H1 (cell line): ENCODE measurements around the gene TEX51. TPM values are rescaled to one million over a fixed set of nuclear protein-coding genes. Genes with fewer than 3 reads are reported as not detected.

ENCODE experiments used
- CTCF ChIA-PET: fragments of 300-600 bp; sonication (Branson Sonifier 250); formaldehyde crosslinking; loops from one replicate; lab custom pipeline; 2021; ENCODE audit not compliant: partially characterized antibody; lab: Charles Lee
- POLR2A ChIA-PET: fragments of 300-600 bp; sonication (Branson Sonifier 250); formaldehyde crosslinking; loops from one replicate; lab custom pipeline; 2021; ENCODE audit warnings: inconsistent platforms; ENCODE audit not compliant: partially characterized antibody; lab: Charles Lee
- DNase-seq, 2 experiments: peaks; one replicate each; pipeline versions ENCODE4 v3.0.0 to v3.0.0-alpha.2; 2010 to 2022; ENCODE audit warnings: low spot score in 2 of 2, low read depth in 1 of 2, mixed read lengths in 1 of 2
- FAIRE-seq: peaks from 2 replicates; lab custom pipeline; 2011; peaks lifted over from hg19 to GRCh38; lab: Jason Lieb, UNC
- H2AFZ ChIP-seq: 2 replicates; pipeline ENCODE4 v1.8.1; 2012; ENCODE audit warnings: low read length, inconsistent platforms
- H2AK5ac ChIP-seq: 2 replicates; pipeline ENCODE4 v1.6.1; 2013; ENCODE audit warnings: low read depth, low read length
- H2BK120ac ChIP-seq: replicated peaks from 2 replicates; pipeline ENCODE3; 2013; ENCODE audit warnings: low read depth, low read length, inconsistent platforms
- H2BK12ac ChIP-seq: 2 replicates; pipeline ENCODE4 v1.6.1; 2013; ENCODE audit warnings: low read depth, low read length
- H2BK15ac ChIP-seq: 2 replicates; pipeline ENCODE4 v1.6.1; 2013; ENCODE audit warnings: low read length
- H2BK20ac ChIP-seq: 2 replicates; pipeline ENCODE4 v1.6.1; 2013; ENCODE audit warnings: low read length
- H2BK5ac ChIP-seq: 2 replicates; pipeline ENCODE4 v1.6.1; 2013; ENCODE audit warnings: low read depth, low read length
- H3K14ac ChIP-seq: 2 replicates; pipeline ENCODE4 v1.6.1; 2013; ENCODE audit warnings: inconsistent platforms; ENCODE audit not compliant: insufficient read length
- H3K18ac ChIP-seq: 2 replicates; pipeline ENCODE4 v1.6.1; 2013; ENCODE audit warnings: low read length; ENCODE audit errors: extremely low read depth
- H3K23ac ChIP-seq: 2 replicates; pipeline ENCODE4 v1.6.1; 2013; ENCODE audit warnings: inconsistent platforms; ENCODE audit not compliant: insufficient read length
- H3K23me2 ChIP-seq: 2 replicates; pipeline ENCODE4 v1.6.1; 2013; ENCODE audit warnings: low read depth, low read length
- H3K27ac ChIP-seq: 2 replicates; pipeline ENCODE4 v1.6.1; 2011; ENCODE audit warnings: low read depth, low read length, inconsistent platforms
- H3K27me3 ChIP-seq, 4 experiments: replicated peaks in 1 of 4; 1 replicate in 1 of 4; 2 replicates in 3 of 4; pipeline versions ENCODE4 v1.6.1 to v1.8.1; 2011 to 2013; ENCODE audit warnings: low read length in 3 of 4, mild to moderate bottlenecking in 3 of 4, inconsistent platforms in 2 of 4, mixed read lengths in 2 of 4, moderate library complexity in 1 of 4; ENCODE audit not compliant: control insufficient read depth in 3 of 4, insufficient read depth in 3 of 4; ENCODE audit errors: extremely low read depth in 1 of 4
- H3K36me3 ChIP-seq, 4 experiments: 2 replicates each; pipeline versions ENCODE4 v1.6.1 to v1.8.1; 2011 to 2013; ENCODE audit warnings: mild to moderate bottlenecking in 4 of 4, low read length in 3 of 4, moderate library complexity in 2 of 4, control low read depth in 1 of 4, inconsistent platforms in 1 of 4; ENCODE audit not compliant: insufficient read depth in 4 of 4, control insufficient read depth in 2 of 4
- H3K4ac ChIP-seq: replicated peaks from 2 replicates; pipeline ENCODE3; 2013; ENCODE audit warnings: low read length, low read depth, mixed read lengths, inconsistent platforms; ENCODE audit not compliant: insufficient read length
- H3K4me1 ChIP-seq, 4 experiments: replicated peaks in 1 of 4; 1 replicate in 1 of 4; 2 replicates in 3 of 4; pipeline versions ENCODE4 v1.6.1 to v1.8.1; 2011 to 2013; ENCODE audit warnings: low read length in 3 of 4, inconsistent platforms in 2 of 4, mixed read lengths in 1 of 4; ENCODE audit not compliant: insufficient read depth in 4 of 4, control insufficient read depth in 3 of 4
- H3K4me2 ChIP-seq, 2 experiments: 2 replicates each; pipeline versions ENCODE4 v1.6.1 to v1.8.1; 2011 to 2013; ENCODE audit warnings: low read depth in 2 of 2, low read length in 2 of 2, control low read depth in 1 of 2, inconsistent platforms in 1 of 2, mild to moderate bottlenecking in 1 of 2; ENCODE audit not compliant: insufficient read depth in 1 of 2
- H3K4me3 ChIP-seq, 4 experiments: fragments of 200-600, 300-600 bp in 1 of 4; sonication (generic), shearing (Covaris generic), sonication (Bioruptor Twin) in 1 of 4; 2 replicates each; pipeline versions ENCODE4 v1.5.1 to v1.8.1; 2011 to 2016; ENCODE audit warnings: low read length in 4 of 4, low read depth in 3 of 4, control low read depth in 2 of 4, inconsistent platforms in 2 of 4, mild to moderate bottlenecking in 2 of 4, mixed read lengths in 1 of 4, moderate library complexity in 1 of 4; ENCODE audit not compliant: insufficient read depth in 2 of 4; ENCODE audit errors: extremely low read depth in 1 of 4
- H3K56ac ChIP-seq: replicated peaks from 2 replicates; pipeline ENCODE3; 2013; ENCODE audit warnings: low read depth, mild to moderate bottlenecking, mixed read lengths, low read length, inconsistent platforms; ENCODE audit not compliant: insufficient read length
- H3K79me1 ChIP-seq: 2 replicates; pipeline ENCODE4 v1.6.1; 2013; ENCODE audit warnings: low read depth, low read length, control low read depth
- H3K79me2 ChIP-seq, 2 experiments: 2 replicates each; pipeline versions ENCODE4 v1.6.1 to v1.8.1; 2012 to 2013; ENCODE audit warnings: low read length in 2 of 2, mild to moderate bottlenecking in 2 of 2, inconsistent platforms in 1 of 2; ENCODE audit not compliant: insufficient read depth in 2 of 2, control insufficient read depth in 1 of 2
- H3K9ac ChIP-seq, 4 experiments: replicated peaks in 1 of 4; 1 replicate in 1 of 4; 2 replicates in 3 of 4; pipeline versions ENCODE4 v1.6.1 to v1.8.1; 2011 to 2013; ENCODE audit warnings: low read depth in 3 of 4, low read length in 3 of 4, control low read depth in 2 of 4, mild to moderate bottlenecking in 2 of 4, moderate library complexity in 2 of 4, inconsistent platforms in 1 of 4; ENCODE audit errors: extremely low read depth in 1 of 4
- H3K9me3 ChIP-seq, 2 experiments: 2 replicates each; pipeline versions ENCODE4 v1.6.1 to v1.8.1; 2012 to 2013; ENCODE audit warnings: mild to moderate bottlenecking in 2 of 2, moderate library complexity in 2 of 2, control low read depth in 1 of 2, inconsistent platforms in 1 of 2, low read depth in 1 of 2, low read length in 1 of 2, mixed read lengths in 1 of 2; ENCODE audit not compliant: insufficient read depth in 2 of 2
- H4K20me1 ChIP-seq, 2 experiments: replicated peaks in 1 of 2; 2 replicates each; pipeline versions ENCODE3 to v1.8.1; 2011 to 2013; ENCODE audit warnings: inconsistent platforms in 2 of 2, low read length in 2 of 2, mild to moderate bottlenecking in 1 of 2; ENCODE audit not compliant: insufficient read depth in 2 of 2, control insufficient read depth in 1 of 2
- H4K5ac ChIP-seq: 2 replicates; pipeline ENCODE4 v1.6.1; 2013; ENCODE audit warnings: low read length, low read depth, mixed read lengths, inconsistent platforms; ENCODE audit not compliant: insufficient read length
- H4K8ac ChIP-seq: 2 replicates; pipeline ENCODE4 v1.8.0; 2013; ENCODE audit warnings: mild to moderate bottlenecking, moderate library complexity, low read length, inconsistent platforms; ENCODE audit not compliant: insufficient read depth; ENCODE audit errors: extremely low read depth
- H4K91ac ChIP-seq: replicated peaks from 2 replicates; pipeline ENCODE3; 2013; ENCODE audit warnings: low read length, mixed read lengths, inconsistent platforms; ENCODE audit not compliant: insufficient read length
- CTBP2 ChIP-seq: IDR thresholded peaks from 2 replicates; pipeline ENCODE4 v1.7.0; 2011; ENCODE audit warnings: borderline replicate concordance, mild to moderate bottlenecking, moderate library complexity, mixed read lengths, low read length; ENCODE audit not compliant: insufficient read depth, insufficient read length
- EGR1 ChIP-seq: IDR thresholded peaks from 2 replicates; pipeline ENCODE4 v1.6.1; 2011; ENCODE audit warnings: low read depth, low read length, borderline replicate concordance
- MAFK ChIP-seq: IDR thresholded peaks from 2 replicates; pipeline ENCODE4 v1.6.1; 2012; ENCODE audit warnings: low read depth, mild to moderate bottlenecking, improper control_type of control experiment, low read length
- NANOG ChIP-seq: IDR thresholded peaks from 2 replicates; pipeline ENCODE4 v1.6.1; 2011; ENCODE audit warnings: low read length, low read depth, mild to moderate bottlenecking, inconsistent platforms; ENCODE audit not compliant: insufficient read depth, poor library complexity, severe bottlenecking
- NRF1 ChIP-seq: IDR thresholded peaks from 2 replicates; pipeline ENCODE4 v1.6.1; 2011; ENCODE audit warnings: mild to moderate bottlenecking, low read depth, low read length, improper control_type of control experiment
- PHF8 ChIP-seq: fragments of 200-600 bp; sonication (generic); conservative IDR thresholded peaks from 2 replicates; pipeline ENCODE4 v1.7.1; 2012; ENCODE audit warnings: low read depth, mild to moderate bottlenecking, inconsistent platforms, low read length, moderate library complexity
- SAP30 ChIP-seq: fragments of 300-600 bp; sonication (generic); IDR thresholded peaks from 2 replicates; pipeline ENCODE4 v1.7.1; 2012; ENCODE audit warnings: low read length, moderate library complexity, mild to moderate bottlenecking, inconsistent platforms; ENCODE audit not compliant: insufficient read depth, insufficient replicate concordance
- SP1 ChIP-seq: IDR thresholded peaks from 2 replicates; pipeline ENCODE4 v1.6.1; 2011; ENCODE audit warnings: low read depth, low read length
- SP2 ChIP-seq: IDR thresholded peaks from 2 replicates; pipeline ENCODE4 v1.6.1; 2012; ENCODE audit warnings: mild to moderate bottlenecking, low read length, inconsistent platforms
- SP4 ChIP-seq: IDR thresholded peaks from 2 replicates; pipeline ENCODE4 v1.6.1; 2012; ENCODE audit warnings: low read length, inconsistent platforms
- TAF7 ChIP-seq: optimal IDR thresholded peaks from 2 replicates; pipeline ENCODE3; 2011; ENCODE audit warnings: low read depth, mild to moderate bottlenecking, inconsistent platforms, low read length, moderate library complexity, borderline replicate concordance
- TBP ChIP-seq: IDR thresholded peaks from 2 replicates; pipeline ENCODE4 v1.6.1; 2011; ENCODE audit warnings: low read depth, low read length, improper control_type of control experiment
- TCF12 ChIP-seq: IDR thresholded peaks from 2 replicates; pipeline ENCODE4 v1.6.1; 2011; ENCODE audit warnings: low read depth, mild to moderate bottlenecking, low read length
- ZNF274 ChIP-seq: IDR thresholded peaks from 2 replicates; pipeline ENCODE4 v1.7.0; 2012; ENCODE audit warnings: low read length, borderline replicate concordance; ENCODE audit errors: extremely low read depth
- WGBS, 2 experiments: shearing (Covaris generic) in 1 of 2; methylation state at CpG; one replicate each; pipeline versions ENCODE4 v1.1.6 to v1.1.7; 2013 to 2015; ENCODE audit warnings: low lambda C conversion rate in 2 of 2, mixed read lengths in 2 of 2, inconsistent platforms in 1 of 2, low coverage in 1 of 2, missing lambda C conversion rate in 1 of 2; ENCODE audit not compliant: insufficient replicate concordance in 2 of 2, insufficient coverage in 1 of 2, insufficient read length in 1 of 2; ENCODE audit errors: extremely low coverage in 1 of 2, missing lambda C conversion rate in 1 of 2; 5-methylcytosine and 5-hydroxymethylcytosine counted together
- polyA plus RNA-seq, 7 experiments: library from polyadenylated mRNA; depleted of rRNA in 3 of 7; stranded (reverse) in 5 of 7; unstranded in 2 of 7; fragments of >200 nt in 5 of 7; fragments of 200-250 nt in 2 of 7; gene quantifications; 1 replicate in 5 of 7; 2 replicates in 1 of 7; 4 replicates in 1 of 7; pipeline versions ENCODE4 v1.2.1 to v1.2.3, GENCODE V29; 2011 to 2013; ENCODE audit warnings: missing spikeins in 2 of 7, mixed read lengths in 2 of 7
- total RNA-seq: library from RNA; stranded (reverse); fragmentation: NEBNext Ultra II Directional; extraction: Animal tissue kit (Norgen Biotek cat#: 25700); gene quantifications from 2 replicates; pipeline ENCODE4 v1.2.1, GENCODE V29; 2021
- TF ChIP-seq, protein P1 (sequence below): IDR thresholded peaks from 2 replicates; pipeline ENCODE4 v1.6.1; 2012; ENCODE audit warnings: inconsistent platforms

TEX51 gene
- total and polyA plus RNA-seq, 2 of the 8 experiments (the other 6 are each of a cell fraction or from before 2014, with no cell fraction given), result not detected

DNA sequence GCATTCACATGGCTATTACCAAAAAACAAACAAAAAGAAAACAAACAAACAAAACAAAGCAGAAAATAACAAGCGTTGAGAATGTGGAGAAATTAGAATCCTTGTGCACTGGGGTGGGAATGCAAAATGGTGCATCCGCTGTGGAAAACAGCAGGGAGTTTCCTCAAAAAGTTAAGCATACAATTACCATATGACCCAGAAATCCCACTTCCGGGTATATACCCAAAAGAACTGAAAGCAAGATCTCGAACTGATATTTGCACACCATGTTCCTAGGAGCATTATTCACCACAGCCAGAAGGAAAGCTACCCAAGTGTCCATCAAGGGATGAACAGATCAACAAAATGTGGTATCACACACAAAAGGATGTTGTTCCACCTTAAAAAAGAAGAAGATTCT lies 17.9 kb upstream of the TEX51 start:
- FAIRE-seq, result no peak
- CTCF ChIA-PET, result interaction anchor here (0.9 to 1.6 kb wide), 3 partner anchors 9 to 353 kb away, joined by 3 to 4 read pairs (median 4); no protein-coding TSS in a partner anchor
- TF ChIP-seq TAF7 (no peak), SP4 (no peak), SP1 (no peak), MAFK (no peak), ZNF274 (no peak), NANOG (no peak), TCF12 (no peak), EGR1 (no peak), SAP30 (no peak), TBP (no peak), CTBP2 (no peak), PHF8 (no peak), SP2 (no peak), NRF1 (no peak)
- TF ChIP-seq, protein P1, sequence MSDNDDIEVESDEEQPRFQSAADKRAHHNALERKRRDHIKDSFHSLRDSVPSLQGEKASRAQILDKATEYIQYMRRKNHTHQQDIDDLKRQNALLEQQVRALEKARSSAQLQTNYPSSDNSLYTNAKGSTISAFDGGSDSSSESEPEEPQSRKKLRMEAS, result no peak

More for the DNA sequence above, 17.9 kb upstream of the TEX51 start:
- Histone ChIP-seq H3K9me3 (no peaks in the 10 kb centered on the region), H3K27ac (no peak overlapping the region), H3K14ac (no peak overlapping the region), H3K79me2 (no peaks in the 10 kb centered on the region), H4K91ac (no peak overlapping the region), H3K36me3 (no peaks in the 10 kb centered on the region), H2BK20ac (no peak overlapping the region), H2AK5ac (no peak overlapping the region), H3K4me1 (peaks cover 1 to 12% (median 7%) of the 10 kb centered on the region in 4 experiments), H3K4me2 (no peak overlapping the region), H3K4me3 (no peak overlapping the region), H4K8ac (no peak overlapping the region), H4K5ac (no peak overlapping the region), H2BK15ac (no peak overlapping the region), H2BK120ac (no peak overlapping the region), H3K18ac (no peak overlapping the region), H2AFZ (no peak overlapping the region), H3K4ac (no peak overlapping the region), H4K20me1 (peaks cover 0 to 5% of the 10 kb centered on the region in 2 experiments), H3K27me3 (no peaks in the 10 kb centered on the region), H2BK5ac (no peak overlapping the region), H3K79me1 (no peaks in the 10 kb centered on the region), H3K23ac (no peak overlapping the region), H3K9ac (no peak overlapping the region), H2BK12ac (no peak overlapping the region), H3K23me2 (peaks cover 9% of the 10 kb centered on the region; the same call in 1 of the 2 replicates), H3K56ac (no peak overlapping the region)
- POLR2A ChIA-PET, result no interaction called here
- WGBS, 2 experiments, result 89% methylated on average over 4 of the region's 4 CpGs; no CpG with 5 or more reads in 1 of the 2 experiments
- no peak for DNase-seq
